Brain pericyte (primary cell): ENCODE measurements around the gene AMER3.

Source experiments
- DNase-seq: peaks from one replicate; pipeline ENCODE4 v3.0.0-alpha.2; 2012; ENCODE audit warnings: low read depth, low spot score

AMER3 gene

GRCh38 chr2:130756053-130756873, 923 bp downstream of the AMER3 start:
- no peak for DNase-seq

GRCh38 chr2:130756874-130757668, 1.7 kb downstream of the AMER3 start:
- DNase-seq, result no peak

GRCh38 chr2:130759906-130760753, 4.8 kb downstream of the AMER3 start:
- DNase-seq, result no peak

GRCh38 chr2:130760754-130761751, 5.7 kb downstream of the AMER3 start:
- no peak for DNase-seq

- DNase-seq, result no peak
Measured at GRCh38 chr2:130762031-130762909, 6.9 kb downstream of the AMER3 start.

GRCh38 chr2:130762910-130763385, 7.6 kb downstream of the AMER3 start:
- no peak for DNase-seq

GRCh38 chr2:130763405-130763804, 8.1 kb downstream of the AMER3 start:
- no peak for DNase-seq

- no peak for DNase-seq
Measured at GRCh38 chr2:130764035-130764820, 8.9 kb downstream of the AMER3 start.

GRCh38 chr2:130764821-130765115, 9.4 kb downstream of the AMER3 start:
- DNase-seq, result no peak

- DNase-seq, result no peak
Measured at GRCh38 chr2:130765464-130765863, 10.1 kb downstream of the AMER3 start.

- DNase-seq, result no peak
Measured at GRCh38 chr2:130766037-130766436, 10.7 kb downstream of the AMER3 start.

- DNase-seq, result no peak
Measured at GRCh38 chr2:130766711-130767407, 11.5 kb downstream of the AMER3 start.

- no peak for DNase-seq
Measured at GRCh38 chr2:130767408-130767775, 12.1 kb downstream of the AMER3 start.

GRCh38 chr2:130768191-130768855, 13.0 kb downstream of the AMER3 start:
- DNase-seq, result no peak

GRCh38 chr2:130769343-130769907, 14.1 kb downstream of the AMER3 start:
- no peak for DNase-seq

- DNase-seq, result no peak
Measured at GRCh38 chr2:130776550-130776949, 21.2 kb downstream of the AMER3 start.

- DNase-seq, result no peak
Measured at GRCh38 chr2:130778781-130779180, 23.4 kb downstream of the AMER3 start.
